Ureter (tissue), 1 donor: Measurements from ENCODE around the gene EYS. TPM values are rescaled to one million over a fixed set of nuclear protein-coding genes. Genes with fewer than 3 reads are reported as not detected.
"Not testable (repeated sequence)": the region's sequence is repeated elsewhere in the genome, so short reads cannot be mapped to it uniquely, and the experiment has no call there.

Source experiments
- DNase-seq: peaks from one replicate; pipeline ENCODE4 v3.0.0-alpha.2; 2020; ENCODE audit warnings: low spot score
- total RNA-seq: library from RNA; stranded (reverse); gene quantifications from one replicate; pipeline ENCODE4 v1.2.4, GENCODE V29; 2023
- donor health status: DM: yes; HTN: yes; CAD: no.

Gene EYS
- total RNA-seq, 1 donor from 2014 or later, result not detected

- DNase-seq, result no peak
Observed at GRCh38 chr6:63795826-63796225, 1911.2 kb downstream of the EYS start.

- DNase-seq, result no peak
Observed at GRCh38 chr6:63795006-63795405, 1912.0 kb downstream of the EYS start.

GRCh38 chr6:63793465-63794137 lies 1913.4 kb downstream of the EYS start:
- no peak for DNase-seq

- no peak for DNase-seq
Observed at GRCh38 chr6:63792736-63793464, 1914.1 kb downstream of the EYS start.

- no peak for DNase-seq
Observed at GRCh38 chr6:63790334-63790733, 1916.7 kb downstream of the EYS start.

GRCh38 chr6:63789699-63790098 lies 1917.3 kb downstream of the EYS start:
- no peak for DNase-seq

- DNase-seq, result no peak
Observed at GRCh38 chr6:63788569-63788968, 1918.5 kb downstream of the EYS start.

- DNase-seq, result no peak
Observed at GRCh38 chr6:63787021-63787420, 1920.0 kb downstream of the EYS start.

GRCh38 chr6:63785006-63785405 lies 1922.0 kb downstream of the EYS start:
- DNase-seq, result no peak

- DNase-seq, result no peak
Observed at GRCh38 chr6:63783096-63783495, 1923.9 kb downstream of the EYS start.

- DNase-seq, result no peak
Observed at GRCh38 chr6:63774961-63775360, 1932.1 kb downstream of the EYS start.

- no peak for DNase-seq
Observed at GRCh38 chr6:63773200-63773599, 1933.8 kb downstream of the EYS start.

GRCh38 chr6:63765828-63766227 lies 1941.2 kb downstream of the EYS start:
- DNase-seq, result no peak

- DNase-seq, result no peak
Observed at GRCh38 chr6:63764318-63764916, 1942.6 kb downstream of the EYS start.

- DNase-seq, result no peak
Observed at GRCh38 chr6:63760199-63760598, 1946.8 kb downstream of the EYS start.

- DNase-seq, result no peak
Observed at GRCh38 chr6:63759605-63760105, 1947.4 kb downstream of the EYS start.

GRCh38 chr6:63757826-63758225 lies 1949.2 kb downstream of the EYS start:
- no peak for DNase-seq

- DNase-seq, result not testable (repeated sequence)
Observed at GRCh38 chr6:63757275-63757674, 1949.8 kb downstream of the EYS start.

- DNase-seq, result no peak
Observed at GRCh38 chr6:63750400-63750799, 1956.6 kb downstream of the EYS start.

- DNase-seq, result no peak
Observed at GRCh38 chr6:63745784-63746183, 1961.2 kb downstream of the EYS start.

GRCh38 chr6:63744810-63745209 lies 1962.2 kb downstream of the EYS start:
- no peak for DNase-seq

GRCh38 chr6:63743691-63744090 lies 1963.3 kb downstream of the EYS start:
- no peak for DNase-seq

GRCh38 chr6:63742060-63742459 lies 1965.0 kb downstream of the EYS start:
- no peak for DNase-seq
